ENCODE results near the gene SPTBN4. TPM values are rescaled to one million over a fixed set of nuclear protein-coding genes. Genes with fewer than 3 reads are reported as not detected.
"Not testable (repeated sequence)": the region's sequence is repeated elsewhere in the genome, so short reads cannot be mapped to it uniquely, and the experiment has no call there.

Gene SPTBN4
- total RNA-seq, 3 donors from 2014 or later: 1.3 to 1.6 (median 1.6) TPM

- no peak for DNase-seq (ENCODE audit: low spot score in 2 of 2)
- H3K27ac ChIP-seq: no peak overlapping the region
- no peaks in the 10 kb centered on the region for H3K9me3 ChIP-seq
- no peak overlapping the region for H3K4me3 ChIP-seq
- intact Hi-C loops (cut with DNase I; ENCODE audit: low total_unique reads): no loop called here
- no peaks in the 10 kb centered on the region for H3K4me1 ChIP-seq
- TF ChIP-seq POLR2A (IDR thresholded peaks at IDR 0.05) (no peak), CTCF (IDR thresholded peaks at IDR 0.05) (no peak), POLR2AphosphoS5 (IDR thresholded peaks at IDR 0.05) (no peak)
- H3K36me3 ChIP-seq: no peaks in the 10 kb centered on the region
- no peaks in the 10 kb centered on the region for H3K27me3 ChIP-seq
Observed at GRCh38 chr19:40453151-40453735, 13.6 kb upstream of the SPTBN4 start.

GRCh38 chr19:40453943-40454342 lies 12.9 kb upstream of the SPTBN4 start:
- H3K4me1 ChIP-seq; H3K27ac ChIP-seq; DNase-seq (ENCODE audit: low spot score in 2 of 2); intact Hi-C loops (cut with DNase I; ENCODE audit: low total_unique reads); H3K9me3 ChIP-seq; H3K4me3 ChIP-seq; H3K36me3 ChIP-seq; H3K27me3 ChIP-seq: not testable (repeated sequence)

- Histone ChIP-seq H3K27me3 (no peaks in the 10 kb centered on the region), H3K9me3 (no peaks in the 10 kb centered on the region), H3K27ac (no peak overlapping the region), H3K4me1 (no peaks in the 10 kb centered on the region), H3K36me3 (no peaks in the 10 kb centered on the region), H3K4me3 (no peak overlapping the region)
- DNase-seq (ENCODE audit: low spot score in 2 of 2): no peak
- intact Hi-C loops (cut with DNase I; ENCODE audit: low total_unique reads): no loop called here
- TF ChIP-seq CTCF (IDR thresholded peaks at IDR 0.05) (no peak), POLR2AphosphoS5 (IDR thresholded peaks at IDR 0.05) (no peak), POLR2A (IDR thresholded peaks at IDR 0.05) (no peak)
Observed at GRCh38 chr19:40457048-40457447, 9.8 kb upstream of the SPTBN4 start.

GRCh38 chr19:40457953-40458596 lies 8.7 kb upstream of the SPTBN4 start:
- Histone ChIP-seq H3K27me3 (no peaks in the 10 kb centered on the region), H3K4me1 (peaks cover 0 to 2% of the 10 kb centered on the region in 2 donors), H3K4me3 (no peak overlapping the region), H3K36me3 (no peaks in the 10 kb centered on the region), H3K9me3 (no peaks in the 10 kb centered on the region), H3K27ac (no peak overlapping the region)
- TF ChIP-seq POLR2A (IDR thresholded peaks at IDR 0.05) (no peak), CTCF (IDR thresholded peaks at IDR 0.05) (no peak), POLR2AphosphoS5 (IDR thresholded peaks at IDR 0.05) (no peak)
- intact Hi-C loops (cut with DNase I; ENCODE audit: low total_unique reads): no loop called here
- DNase-seq (ENCODE audit: low spot score in 2 of 2): no peak

- H3K36me3 ChIP-seq: no peaks in the 10 kb centered on the region
- intact Hi-C loops (cut with DNase I; ENCODE audit: low total_unique reads): no loop called here
- peaks cover 0 to 7% of the 10 kb centered on the region in 2 donors for H3K4me1 ChIP-seq
Observed at GRCh38 chr19:40458597-40458974, 8.2 kb upstream of the SPTBN4 start.

More at GRCh38 chr19:40458597-40458974, 8.2 kb upstream of the SPTBN4 start:
- TF ChIP-seq CTCF (IDR thresholded peaks at IDR 0.05): no peak
- TF ChIP-seq POLR2AphosphoS5 (IDR thresholded peaks at IDR 0.05): no peak
- TF ChIP-seq POLR2A (IDR thresholded peaks at IDR 0.05): no peak
- no peaks in the 10 kb centered on the region for H3K9me3 ChIP-seq
- H3K27ac ChIP-seq: no peak overlapping the region
- H3K27me3 ChIP-seq: no peaks in the 10 kb centered on the region
- H3K4me3 ChIP-seq: no peak overlapping the region
- no peak for DNase-seq (ENCODE audit: low spot score in 2 of 2)
